ENCODE measurements around the gene DEFB115.
"Not testable (repeated sequence)": the region's sequence is repeated elsewhere in the genome, so short reads cannot be mapped to it uniquely, and the experiment has no call there.

Gene DEFB115

DNA sequence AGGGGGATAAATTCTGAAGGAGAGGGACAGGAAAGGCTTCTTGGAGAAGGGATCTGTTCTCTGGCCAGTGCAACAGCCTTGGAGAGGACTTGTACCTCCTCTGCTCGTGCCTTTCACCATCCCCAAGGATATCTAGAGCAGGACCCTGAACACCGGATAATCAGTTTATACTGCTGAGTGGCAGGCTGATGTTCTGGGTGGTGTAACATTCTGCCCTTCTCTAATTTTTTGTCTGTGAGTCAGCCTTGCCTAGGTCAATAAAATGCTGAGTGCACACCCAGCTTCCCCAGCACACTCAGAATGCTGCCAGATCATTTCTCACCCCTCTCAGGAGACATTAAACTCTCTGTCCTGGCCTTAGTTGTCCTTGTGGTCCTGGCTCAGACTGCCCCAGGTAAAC lies at the start of gene DEFB115:
Gene DEFB115, plus strand, starts transcription at position 301 of the 400 bp plus-strand sequence. Its CDS starts 0 bp downstream, at position 301.
- in situ Hi-C loops (cut with MboI; ENCODE audit: low sequenced_read_pairs): no loop called here

DNA sequence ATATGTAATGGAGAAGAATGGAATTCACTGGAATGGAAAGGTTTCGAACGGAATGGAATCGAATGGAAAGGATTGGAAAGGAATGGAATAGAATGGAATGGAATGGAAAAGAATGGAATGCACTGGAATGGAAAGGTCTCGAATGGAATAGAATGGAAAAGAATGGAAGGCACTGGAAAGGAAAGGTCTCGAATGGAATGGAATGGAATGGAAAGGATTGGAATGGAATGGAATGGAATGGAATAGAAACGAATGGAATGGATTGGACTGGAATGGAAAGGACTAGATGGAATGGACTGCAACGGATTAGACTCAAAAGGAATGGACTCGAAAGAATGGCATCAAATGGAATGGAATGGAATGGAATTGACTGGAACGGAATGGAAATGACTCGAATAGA lies 20.5 kb upstream of the DEFB115 start:
- in situ Hi-C loops (cut with MboI; ENCODE audit: low sequenced_read_pairs): no loop called here

- in situ Hi-C loops (cut with MboI; ENCODE audit: low sequenced_read_pairs): no loop called here
These were observed 19.7 kb upstream of the DEFB115 start for GRCh38 chr20:31237763-31238162.

DNA sequence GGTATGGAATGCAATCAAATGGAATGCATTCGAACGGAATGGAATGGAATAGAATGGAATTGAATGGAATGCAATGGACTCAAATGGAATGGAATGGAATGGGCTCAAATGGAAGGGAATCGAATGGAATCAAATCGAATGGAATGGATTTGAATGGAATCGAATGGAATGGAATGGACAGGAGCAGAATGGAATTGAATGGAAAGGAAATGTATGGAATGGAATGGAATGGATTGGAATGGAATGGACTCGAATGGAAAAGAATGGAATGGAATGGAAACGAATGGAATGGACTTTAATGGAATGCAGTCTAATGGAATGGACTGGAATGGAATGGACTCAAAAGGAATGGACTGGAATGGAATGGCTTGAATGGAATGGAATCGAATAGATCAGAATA lies 18.3 kb upstream of the DEFB115 start:
- in situ Hi-C loops (cut with MboI; ENCODE audit: low sequenced_read_pairs): no loop called here

- in situ Hi-C loops (cut with MboI; ENCODE audit: low sequenced_read_pairs): no loop called here
These were observed 505 bp upstream of the DEFB115 start for GRCh38 chr20:31256959-31257358.

DNA sequence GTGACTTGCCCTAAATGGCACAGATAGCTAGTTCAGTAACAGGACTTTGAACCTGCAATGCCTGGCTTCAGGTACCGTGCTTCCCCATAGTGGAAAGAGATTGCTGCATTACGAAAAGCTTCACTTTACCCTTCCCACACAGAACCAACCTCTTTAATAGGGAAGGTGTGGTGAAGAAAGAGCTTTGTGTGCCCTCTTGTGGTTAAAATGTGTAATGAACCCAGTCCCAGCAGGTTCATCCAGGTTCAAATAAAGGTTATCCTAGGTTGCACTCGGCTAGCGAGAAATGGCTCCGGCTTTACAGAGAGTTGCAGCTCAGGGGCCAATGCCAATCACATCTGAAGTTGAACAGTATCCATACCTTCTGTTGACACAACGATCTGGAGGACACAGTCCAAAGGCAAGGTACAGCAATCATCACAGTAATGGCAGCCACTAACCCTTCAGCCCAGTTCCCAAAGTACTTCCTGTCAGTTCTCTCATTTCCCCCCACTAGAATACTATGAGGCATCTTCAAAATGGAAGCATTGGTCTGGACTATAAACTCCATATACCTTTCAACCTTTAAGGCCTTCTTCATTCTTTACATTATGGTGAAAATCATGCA lies 3.0 kb downstream of the DEFB115 start:
- in situ Hi-C loops (cut with MboI; ENCODE audit: low sequenced_read_pairs): no loop called here

GRCh38 chr20:31274441-31274840 lies 17.0 kb downstream of the DEFB115 start:
- in situ Hi-C loops (cut with MboI; ENCODE audit: low sequenced_read_pairs): no loop called here

- in situ Hi-C loops (cut with MboI; ENCODE audit: low sequenced_read_pairs): no loop called here
These were observed 20.7 kb downstream of the DEFB115 start for GRCh38 chr20:31278178-31278577.

DNA sequence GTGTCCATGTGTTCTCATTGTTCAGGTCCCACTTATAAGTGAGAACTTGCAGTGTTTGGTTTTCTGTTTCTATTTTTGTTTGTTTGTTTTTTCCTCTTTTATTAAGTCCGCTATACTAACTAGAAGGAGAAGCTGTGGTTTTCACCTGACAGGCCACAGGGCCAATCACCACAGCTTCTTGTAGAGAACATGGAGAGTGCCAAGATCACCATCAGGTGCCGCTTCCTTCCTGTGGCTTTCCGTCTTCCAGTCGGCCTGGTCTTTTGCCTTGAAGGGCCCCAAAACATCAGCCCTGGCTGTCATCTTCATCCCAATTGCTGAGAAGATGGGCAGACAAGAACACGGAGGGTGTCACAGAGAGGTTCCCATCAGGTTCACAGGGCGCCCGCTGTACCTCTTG lies 27.5 kb downstream of the DEFB115 start:
- in situ Hi-C loops (cut with MboI; ENCODE audit: low sequenced_read_pairs): not testable (repeated sequence)

GRCh38 chr20:31308535-31309162 lies 51.2 kb downstream of the DEFB115 start, which contains the start of gene DEFB116:
DEFB116 (minus strand) TSS chr20:31308585; CDS start chr20:31308585, 0 bp downstream.
- in situ Hi-C loops (cut with MboI; ENCODE audit: low sequenced_read_pairs): no loop called here
